Adrenal gland (tissue), 12 donors: Measurements from ENCODE around the gene GREM2. TPM values are rescaled to one million over a fixed set of nuclear protein-coding genes. Genes with fewer than 3 reads are reported as not detected.

Source experiments
- DNase-seq, 7 donors: peaks; one replicate each; pipeline ENCODE4 v3.0.0-alpha.2; 2019 to 2020
- H3K27ac ChIP-seq, 5 donors: fragments of 200-600 bp; sonication (generic) in 4 of 5; 1 replicate in 3 of 5; 2 replicates in 2 of 5; pipeline versions ENCODE4 v1.5.1 to v1.8.0; 2016 to 2020; ENCODE audit warnings: mild to moderate bottlenecking in 1 of 5
- H3K27me3 ChIP-seq: fragments of 200-600 bp; 2 replicates; pipeline ENCODE4 v1.8.0; 2021
- H3K36me3 ChIP-seq, 2 donors: fragments of 200-600 bp; replicated peaks in 1 of 2; 1 replicate in 1 of 2; 2 replicates in 1 of 2; pipeline versions ENCODE4 v1.5.1 to v1.8.0; 2018 to 2022
- H3K4me1 ChIP-seq, 2 donors: fragments of 200-600 bp; replicated peaks in 1 of 2; 1 replicate in 1 of 2; 2 replicates in 1 of 2; pipeline versions ENCODE4 v1.5.1 to v1.8.0; 2018 to 2021
- H3K4me3 ChIP-seq, 4 donors: fragments of 200-600 bp; sonication (generic) in 3 of 4; one replicate each; pipeline ENCODE4 v1.5.1; 2016 to 2018
- H3K9me3 ChIP-seq, 3 donors: fragments of 200-600 bp; sonication (generic) in 1 of 3; replicated peaks in 1 of 3; 1 replicate in 2 of 3; 2 replicates in 1 of 3; pipeline versions ENCODE4 v1.5.1 to v1.8.0; 2016 to 2021
- CTCF ChIP-seq, 6 experiments: fragments of 450-650 bp in 4 of 6; fragments of 200-600 bp in 2 of 6; sonication (generic) in 1 of 6; IDR thresholded peaks; 1 replicate in 5 of 6; 2 replicates in 1 of 6; pipeline versions ENCODE4 v1.5.1 to v1.8.0; 2016 to 2021; ENCODE audit warnings: antibody characterized with exemption in 6 of 6, mild to moderate bottlenecking in 2 of 6, moderate library complexity in 1 of 6
- POLR2A ChIP-seq, 2 donors: fragments of 450-650 bp; IDR thresholded peaks; one replicate each; pipeline ENCODE4 v1.6.1; 2017; ENCODE audit warnings: antibody characterized with exemption in 2 of 2, mild to moderate bottlenecking in 2 of 2, moderate library complexity in 1 of 2
- WGBS, 4 donors: extraction: QIAGEN DNeasy Blood & Tissue Kit in 2 of 4; methylation state at CpG; one replicate each; pipeline versions ENCODE4 v1.1.5 to v1.1.7; 2013 to 2017; 5-methylcytosine and 5-hydroxymethylcytosine counted together
- intact Hi-C, 2 donors: fragments of 100-400 bp; cut with DNase I; formaldehyde crosslinking; loops; one replicate each; pipeline versions ENCODE4 v1.14.1 to v1.15.0; 2022 to 2023
- polyA plus RNA-seq, 3 donors: library from polyadenylated mRNA; stranded (reverse); fragments of 200-250 nt in 2 of 3; fragments of 350-450 nt in 1 of 3; fragmentation: Illumina TruSeq in 1 of 3; extraction: RNeasy Lipid Tissue Mini Kit (QIAGEN cat#74804) in 1 of 3; gene quantifications; one replicate each; pipeline ENCODE4 v1.2.3, GENCODE V29; 2013 to 2014
- total RNA-seq, 9 donors: library from RNA; depleted of rRNA in 4 of 9; stranded (reverse); fragments of >200 nt in 4 of 9; fragments of 120-200 nt in 1 of 9; fragmentation: NEBNext Ultra II Directional in 1 of 9; extraction: Animal tissue kit (Norgen Biotek cat#: 25700) in 1 of 9; gene quantifications; one replicate each; pipeline versions ENCODE4 v1.1.0 to v1.2.4, GENCODE V29; 2013 to 2023
- donor health status: healthy with polysubstance abuse.
- donor health status: Bipolar disorder and iron deficiency.
- donor health status: DM: yes; HTN: yes; CAD: no.
- donor health status: DM: no; HTN: no; CAD: no.
- donor health status: DM: no; HTN: no; CAD: no.
- donor health status: DM: yes; HTN: yes; CAD: no.

Gene GREM2
- total and polyA plus RNA-seq, 12 donors, result 0.39 to 3.2 (median 0.68) TPM

GRCh38 chr1:240646571-240647240, 34.8 kb upstream of the GREM2 start:
- H3K27ac ChIP-seq, result no peak overlapping the region
- H3K9me3 ChIP-seq, result no peaks in the 10 kb centered on the region
- H3K4me1 ChIP-seq, result no peaks in the 10 kb centered on the region
- TF ChIP-seq POLR2A (IDR thresholded peaks at IDR 0.05), result no peak
- no peak for TF ChIP-seq CTCF (IDR thresholded peaks at IDR 0.05)
- no peak overlapping the region for H3K4me3 ChIP-seq
- DNase-seq, result no peak
- no peaks in the 10 kb centered on the region for H3K27me3 ChIP-seq
- intact Hi-C loops, result no loop called here
- WGBS, 4 donors, result 61 to 77% (median 68%) methylated on average over 7 of the region's 7 CpGs
- H3K36me3 ChIP-seq, result no peaks in the 10 kb centered on the region

DNA sequence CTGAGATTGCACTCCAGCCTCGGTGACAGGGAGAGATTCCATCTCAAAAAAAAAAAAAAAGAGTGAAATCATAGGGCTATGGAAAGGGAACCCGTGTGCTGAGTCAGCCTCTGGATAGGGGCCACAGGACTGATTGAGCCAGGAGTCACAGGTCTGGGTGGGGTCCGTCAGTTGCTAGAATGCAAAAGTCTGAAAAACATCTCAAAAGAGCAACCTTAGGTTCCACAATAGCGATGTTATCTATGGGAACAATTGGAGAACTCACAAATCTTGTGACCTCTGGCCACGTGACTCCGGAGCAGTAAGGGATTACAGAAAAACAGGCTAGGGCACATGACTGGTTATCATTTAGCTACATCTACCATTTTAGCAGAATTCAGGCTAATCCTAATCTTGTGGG, 32.8 kb upstream of the GREM2 start:
- H3K9me3 ChIP-seq, result no peaks in the 10 kb centered on the region
- WGBS, 4 donors, result 42 to 65% (median 57%) methylated on average over 6 of the region's 6 CpGs
- H3K36me3 ChIP-seq, result no peaks in the 10 kb centered on the region
- TF ChIP-seq POLR2A (IDR thresholded peaks at IDR 0.05) (no peak), CTCF (IDR thresholded peaks at IDR 0.05) (no peak)
- intact Hi-C loops, result no loop called here
- no peaks in the 10 kb centered on the region for H3K27me3 ChIP-seq
- DNase-seq, result no peak
- no peaks in the 10 kb centered on the region for H3K4me1 ChIP-seq
- H3K27ac ChIP-seq, result no peak overlapping the region
- H3K4me3 ChIP-seq, result no peak overlapping the region

DNA sequence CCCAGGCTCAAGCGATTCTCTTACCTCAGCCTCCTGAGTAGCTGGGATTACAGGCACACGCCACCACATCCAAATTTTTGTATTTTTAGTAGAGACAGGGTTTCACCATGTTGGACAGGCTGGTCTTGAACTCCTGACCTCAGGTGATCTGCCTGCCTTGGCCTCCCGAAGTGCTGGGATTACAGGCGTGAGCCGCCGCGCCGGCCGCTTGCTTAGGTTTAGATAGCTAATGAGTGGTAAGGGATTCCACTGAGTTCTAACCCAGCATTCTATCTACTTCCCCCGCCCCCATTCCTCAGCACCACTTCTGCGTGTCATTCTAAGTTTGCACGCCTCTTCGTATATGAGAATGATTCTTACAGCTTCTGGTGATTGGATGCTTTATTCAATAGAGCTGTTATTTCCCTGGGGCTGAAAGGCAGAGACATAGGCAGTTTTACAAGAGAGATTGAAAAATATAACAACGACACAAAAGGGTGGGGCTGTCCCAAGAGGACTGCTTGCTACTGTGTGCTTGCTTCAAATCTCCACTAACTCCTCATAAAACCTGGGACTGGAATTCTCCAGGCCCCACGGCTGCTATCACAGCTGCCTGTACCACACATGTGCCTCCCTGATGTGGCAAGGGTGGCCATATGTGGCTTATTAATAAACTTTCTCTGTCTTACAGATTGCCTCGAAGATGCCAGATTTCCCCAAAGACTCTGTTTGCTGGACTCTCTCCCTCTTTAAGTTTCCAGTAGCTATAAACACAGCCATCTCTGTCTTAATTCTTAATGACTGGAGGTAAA, 23.7 kb upstream of the GREM2 start:
- H3K27ac ChIP-seq, result no peak overlapping the region
- TF ChIP-seq CTCF (IDR thresholded peaks at IDR 0.05), result no peak
- intact Hi-C loops, result no loop called here
- no peak overlapping the region for H3K4me3 ChIP-seq
- 86 to 90% (median 88%) methylated on average over 10 to 16 of the region's 16 CpGs for WGBS, 4 donors
- H3K4me1 ChIP-seq, result no peaks in the 10 kb centered on the region
- H3K27me3 ChIP-seq, result no peaks in the 10 kb centered on the region
- H3K9me3 ChIP-seq, result no peaks in the 10 kb centered on the region
- no peak for DNase-seq
- no peaks in the 10 kb centered on the region for H3K36me3 ChIP-seq

- DNase-seq, result no peak
- Histone ChIP-seq H3K36me3 (no peaks in the 10 kb centered on the region), H3K4me1 (no peaks in the 10 kb centered on the region), H3K27ac (no peak overlapping the region), H3K27me3 (no peaks in the 10 kb centered on the region), H3K9me3 (no peaks in the 10 kb centered on the region), H3K4me3 (no peak overlapping the region)
- WGBS, 4 donors, result 53 to 68% (median 59%) methylated on average over 5 of the region's 5 CpGs
- TF ChIP-seq CTCF (IDR thresholded peaks at IDR 0.05), result no peak
- intact Hi-C loops, result no loop called here
Measured at GRCh38 chr1:240630409-240630808, 18.5 kb upstream of the GREM2 start.
